COLO668 (cell line): Measurements from ENCODE around the gene EBF4.

Experiments used
- DNase-seq: peaks from one replicate; lab custom pipeline; 2025; ENCODE audit not compliant: unreplicated experiment; lab: John Stamatoyannopoulos, UW

EBF4 gene, protein sequence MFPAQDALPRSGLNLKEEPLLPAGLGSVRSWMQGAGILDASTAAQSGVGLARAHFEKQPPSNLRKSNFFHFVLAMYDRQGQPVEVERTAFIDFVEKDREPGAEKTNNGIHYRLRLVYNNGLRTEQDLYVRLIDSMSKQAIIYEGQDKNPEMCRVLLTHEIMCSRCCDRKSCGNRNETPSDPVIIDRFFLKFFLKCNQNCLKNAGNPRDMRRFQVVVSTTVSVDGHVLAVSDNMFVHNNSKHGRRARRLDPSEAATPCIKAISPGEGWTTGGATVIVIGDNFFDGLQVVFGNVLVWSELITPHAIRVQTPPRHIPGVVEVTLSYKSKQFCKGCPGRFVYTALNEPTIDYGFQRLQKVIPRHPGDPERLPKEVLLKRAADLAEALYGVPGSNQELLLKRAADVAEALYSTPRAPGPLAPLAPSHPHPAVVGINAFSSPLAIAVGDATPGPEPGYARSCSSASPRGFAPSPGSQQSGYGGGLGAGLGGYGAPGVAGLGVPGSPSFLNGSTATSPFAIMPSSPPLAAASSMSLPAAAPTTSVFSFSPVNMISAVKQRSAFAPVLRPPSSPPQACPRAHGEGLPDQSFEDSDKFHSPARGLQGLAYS

DNA sequence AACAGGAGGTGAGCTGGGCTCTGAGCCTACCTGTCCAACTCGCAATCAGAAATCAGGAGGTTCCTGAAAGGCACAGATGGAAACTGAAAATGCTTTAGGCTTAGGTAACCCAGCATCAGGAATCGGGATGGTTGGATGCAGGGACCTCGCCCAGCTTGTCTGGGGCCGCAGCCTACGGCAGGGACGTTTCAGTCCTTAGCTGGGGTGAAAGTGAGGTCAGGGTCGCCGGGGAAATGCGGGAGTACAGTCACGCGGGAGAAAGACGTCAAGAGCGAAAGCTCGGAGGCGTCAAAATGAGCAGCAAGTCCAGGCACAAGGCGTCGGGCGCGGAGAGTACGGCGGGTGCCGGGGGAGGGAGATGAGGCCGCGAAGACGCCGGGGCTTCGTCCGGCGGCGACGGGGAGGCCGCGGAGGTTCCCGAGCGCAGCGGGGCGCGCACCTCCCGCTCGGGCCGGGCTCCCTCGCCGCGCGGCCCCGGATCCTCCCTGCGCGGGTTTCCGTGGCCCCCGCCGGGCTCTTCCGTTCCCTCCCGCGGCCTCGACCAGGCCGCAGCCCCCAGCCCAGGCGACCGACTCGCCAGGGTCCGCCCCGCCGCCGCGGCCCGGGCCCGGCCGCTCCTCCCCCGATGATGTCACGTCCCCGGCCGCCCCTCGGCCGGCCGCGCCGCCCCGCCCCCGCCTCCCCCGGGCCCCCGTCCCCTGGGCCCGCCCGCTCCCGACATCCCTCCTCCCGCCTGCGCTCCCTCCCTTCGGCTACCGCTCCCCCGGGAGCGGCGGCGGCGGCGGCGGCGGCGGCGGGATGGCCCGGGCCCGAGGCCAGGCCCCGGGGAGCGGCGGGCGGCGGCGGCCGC is at the start of gene EBF4:
Gene EBF4 (plus strand): TSS at position 745 of the 850 bp plus-strand sequence. CDS start 866 bp downstream, outside the sequence.
- peak; percentile 53 for DNase-seq

DNA sequence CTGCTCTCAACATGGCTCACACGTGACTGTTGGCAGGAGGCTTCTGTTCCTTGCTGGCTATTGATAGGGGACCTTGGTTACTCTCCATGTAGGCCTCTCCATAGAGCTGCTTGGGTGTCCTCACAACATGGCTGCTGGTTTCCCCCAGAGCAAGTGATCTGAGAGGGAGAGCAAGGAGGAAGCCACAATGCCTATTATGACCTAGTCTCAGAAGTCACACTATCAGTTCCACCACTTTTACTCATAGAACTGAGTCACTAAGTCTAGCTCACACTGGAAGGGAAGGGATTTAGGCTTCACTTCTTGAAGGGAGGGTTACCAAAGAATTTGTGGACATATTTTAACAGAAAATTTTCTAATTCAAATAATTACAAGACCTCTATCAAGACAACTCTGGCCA is 48.9 kb upstream of the EBF4 start:
- DNase-seq = no peak

DNA sequence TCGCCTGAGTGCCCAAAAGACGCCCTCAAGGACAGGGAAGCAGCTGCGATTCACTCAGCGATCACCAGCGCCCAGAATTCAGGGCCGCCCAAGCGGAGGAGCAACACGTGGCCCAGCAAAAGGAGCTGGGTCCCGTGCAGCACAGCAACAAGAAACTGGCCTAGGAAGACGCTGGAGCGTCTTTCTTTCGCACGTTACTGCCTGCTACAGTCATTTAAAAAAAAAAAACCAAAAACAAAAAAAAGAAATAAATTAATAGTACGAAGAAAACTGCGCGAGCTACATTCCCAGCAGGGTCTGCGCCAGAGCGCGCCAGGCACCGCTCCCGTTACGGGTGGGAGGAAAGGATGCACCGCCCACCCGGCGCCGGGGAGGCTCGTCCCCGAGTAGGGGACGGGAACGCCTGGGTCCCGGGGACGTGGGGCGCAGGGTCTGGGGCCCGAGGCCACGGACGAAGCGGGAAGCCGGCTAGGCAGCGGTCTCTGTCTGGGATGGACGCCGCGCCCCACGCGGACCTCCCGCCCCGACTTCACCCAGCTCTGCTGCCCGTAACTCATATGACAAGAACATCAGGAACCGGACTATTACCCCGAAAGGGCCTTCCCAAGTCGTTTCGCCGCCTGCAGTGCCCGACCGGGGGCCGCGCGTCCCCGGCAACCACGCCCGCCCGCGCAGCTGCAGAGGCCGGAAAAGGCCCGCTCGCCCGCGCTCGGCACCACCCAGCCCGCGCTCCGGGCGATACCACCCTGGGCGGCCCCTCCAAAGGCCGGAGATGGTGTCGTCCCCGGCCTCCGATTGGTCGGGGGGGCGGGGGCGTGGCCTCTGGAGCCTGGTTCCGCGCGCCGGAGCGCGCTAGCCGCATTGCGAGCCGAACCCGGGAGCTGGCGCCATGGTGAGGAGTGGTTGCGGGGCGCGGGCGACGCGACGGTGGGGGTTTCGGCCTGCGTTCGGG is 40.5 kb upstream of the EBF4 start, which contains the start of gene NOP56:
Gene NOP56 (plus strand): TSS at position 861 of the 952 bp plus-strand sequence. CDS start 29 bp downstream, at position 890.
- peak; percentile 99 for DNase-seq

DNA sequence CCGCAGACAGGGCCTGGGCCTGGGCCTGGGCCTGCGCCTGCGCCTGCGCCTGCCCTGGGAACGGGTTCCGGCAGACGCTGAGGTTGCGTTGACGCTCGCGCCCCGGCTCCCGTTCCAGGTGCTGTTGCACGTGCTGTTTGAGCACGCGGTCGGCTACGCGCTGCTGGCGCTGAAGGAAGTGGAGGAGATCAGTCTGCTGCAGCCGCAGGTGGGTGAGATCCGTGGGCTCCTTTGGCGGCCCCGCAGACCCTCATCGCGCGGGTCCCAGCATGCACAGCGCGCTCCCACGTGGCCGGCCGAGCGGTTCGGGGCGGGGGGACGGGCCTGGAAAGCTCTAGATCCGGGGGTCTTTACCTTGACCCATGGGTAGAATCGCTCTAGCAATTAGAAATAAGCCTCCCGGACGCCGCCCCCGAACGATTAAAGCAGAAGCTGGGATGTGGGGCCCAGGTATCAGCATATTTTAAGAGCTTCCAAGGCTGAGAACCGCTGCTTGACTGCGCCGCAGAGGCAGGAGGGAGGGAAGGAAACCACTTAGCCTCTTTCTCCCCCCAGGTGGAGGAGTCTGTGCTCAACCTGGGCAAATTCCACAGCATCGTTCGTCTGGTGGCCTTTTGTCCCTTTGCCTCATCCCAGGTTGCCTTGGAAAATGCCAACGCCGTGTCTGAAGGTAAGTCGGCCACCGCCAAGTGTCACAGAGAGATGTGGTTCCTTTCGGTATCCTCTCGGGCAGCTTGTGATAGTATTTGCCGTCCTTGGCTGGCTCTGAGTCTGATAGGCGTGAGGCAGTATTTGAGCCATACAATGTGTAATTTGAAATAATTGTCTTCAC is 39.6 kb upstream of the EBF4 start:
- peak; percentile 84 for DNase-seq

DNA sequence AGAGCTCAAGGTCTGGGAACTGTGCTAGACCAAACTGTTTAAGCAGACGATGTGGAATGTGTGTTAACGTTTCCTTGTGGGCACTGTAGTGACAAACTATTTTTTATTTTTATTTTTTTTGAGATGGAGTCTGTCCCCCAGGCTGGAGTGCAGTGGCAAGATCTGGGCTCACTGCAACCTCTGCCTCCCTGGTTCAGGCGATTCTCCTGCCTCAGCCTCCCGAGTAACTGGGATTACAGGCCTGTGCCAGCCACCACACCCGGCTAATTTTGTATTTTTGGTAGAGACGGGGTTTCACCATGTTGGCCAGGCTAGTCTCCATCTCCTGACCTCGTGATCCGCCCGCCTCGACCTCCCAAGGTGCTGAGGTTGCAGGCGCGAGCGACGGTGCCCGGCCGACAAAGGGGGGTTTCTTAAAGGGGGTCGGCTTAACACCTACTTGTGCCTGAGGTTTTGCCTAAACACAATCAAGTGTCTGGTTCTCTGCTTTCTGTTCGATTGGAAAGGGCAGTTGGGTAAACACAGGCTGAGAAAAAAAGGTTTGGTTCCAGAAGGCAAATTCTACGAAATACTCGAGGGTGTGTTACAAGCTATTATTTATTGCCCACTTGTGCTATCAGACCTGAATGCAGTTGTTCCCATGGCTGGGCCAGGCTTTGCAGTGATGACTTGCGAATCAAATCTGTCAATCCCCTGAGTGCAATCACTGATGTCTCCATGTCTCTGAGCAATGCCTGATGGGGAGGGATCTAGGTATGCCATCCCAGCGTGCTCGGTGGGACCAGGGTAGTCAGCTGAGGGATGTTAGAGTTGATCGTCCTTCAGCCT is 38.8 kb upstream of the EBF4 start:
- DNase-seq = no peak

DNA sequence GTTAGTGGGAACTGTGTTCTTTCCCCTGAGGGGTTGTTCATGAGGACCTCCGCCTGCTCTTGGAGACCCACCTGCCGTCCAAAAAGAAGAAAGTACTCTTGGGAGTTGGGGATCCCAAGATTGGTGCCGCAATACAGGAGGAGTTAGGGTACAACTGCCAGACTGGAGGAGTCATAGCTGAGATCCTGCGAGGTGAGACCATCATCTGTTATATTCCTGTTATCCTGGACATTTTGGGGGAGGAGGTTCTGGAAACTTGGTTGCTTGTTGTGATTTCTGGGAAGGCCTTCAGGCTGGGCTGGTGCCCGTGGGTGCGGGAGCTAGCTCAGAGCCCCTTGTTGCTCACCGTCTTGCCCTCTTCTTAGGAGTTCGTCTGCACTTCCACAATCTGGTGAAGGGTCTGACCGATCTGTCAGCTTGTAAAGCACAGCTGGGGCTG is 38.2 kb upstream of the EBF4 start:
- DNase-seq = no peak

DNA sequence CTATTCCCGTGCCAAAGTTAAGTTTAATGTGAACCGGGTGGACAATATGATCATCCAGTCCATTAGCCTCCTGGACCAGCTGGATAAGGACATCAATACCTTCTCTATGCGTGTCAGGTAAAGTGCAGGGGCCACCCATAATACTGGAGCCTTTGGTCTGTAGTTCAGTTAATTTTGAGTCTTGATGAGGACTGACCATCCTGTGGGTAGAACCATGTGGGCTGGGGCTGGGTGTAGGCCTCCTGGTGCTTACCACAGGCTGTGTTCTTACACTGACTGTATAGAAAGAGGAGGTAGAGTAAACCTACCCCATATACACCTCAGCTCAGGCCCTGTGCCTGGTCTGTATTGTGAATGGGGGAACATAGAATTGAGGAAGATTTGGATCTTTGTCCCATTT is 37.7 kb upstream of the EBF4 start:
- DNase-seq = no peak

DNA sequence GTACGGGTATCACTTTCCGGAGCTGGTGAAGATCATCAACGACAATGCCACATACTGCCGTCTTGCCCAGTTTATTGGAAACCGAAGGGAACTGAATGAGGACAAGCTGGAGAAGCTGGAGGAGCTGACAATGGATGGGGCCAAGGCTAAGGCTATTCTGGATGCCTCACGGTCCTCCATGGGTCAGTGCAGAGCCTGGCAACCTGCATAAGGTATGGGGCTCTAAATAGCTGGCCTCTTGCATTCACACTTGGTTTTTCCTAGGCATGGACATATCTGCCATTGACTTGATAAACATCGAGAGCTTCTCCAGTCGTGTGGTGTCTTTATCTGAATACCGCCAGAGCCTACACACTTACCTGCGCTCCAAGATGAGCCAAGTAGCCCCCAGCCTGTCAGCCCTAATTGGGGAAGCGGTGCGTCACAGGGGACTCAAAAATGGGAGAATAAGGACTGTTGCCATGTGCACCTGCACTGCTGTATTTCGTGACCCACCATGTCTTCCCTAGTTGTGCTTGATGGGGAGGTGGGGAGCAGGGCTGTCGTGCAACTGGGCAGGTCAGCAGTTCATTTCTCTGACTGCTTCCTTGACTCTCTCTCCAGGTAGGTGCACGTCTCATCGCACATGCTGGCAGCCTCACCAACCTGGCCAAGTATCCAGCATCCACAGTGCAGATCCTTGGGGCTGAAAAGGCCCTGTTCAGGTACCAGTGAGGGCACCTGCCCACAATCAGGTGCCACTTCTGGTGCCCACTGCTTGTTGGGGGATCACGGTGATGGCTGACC is 37.1 kb upstream of the EBF4 start:
- DNase-seq = no peak

DNA sequence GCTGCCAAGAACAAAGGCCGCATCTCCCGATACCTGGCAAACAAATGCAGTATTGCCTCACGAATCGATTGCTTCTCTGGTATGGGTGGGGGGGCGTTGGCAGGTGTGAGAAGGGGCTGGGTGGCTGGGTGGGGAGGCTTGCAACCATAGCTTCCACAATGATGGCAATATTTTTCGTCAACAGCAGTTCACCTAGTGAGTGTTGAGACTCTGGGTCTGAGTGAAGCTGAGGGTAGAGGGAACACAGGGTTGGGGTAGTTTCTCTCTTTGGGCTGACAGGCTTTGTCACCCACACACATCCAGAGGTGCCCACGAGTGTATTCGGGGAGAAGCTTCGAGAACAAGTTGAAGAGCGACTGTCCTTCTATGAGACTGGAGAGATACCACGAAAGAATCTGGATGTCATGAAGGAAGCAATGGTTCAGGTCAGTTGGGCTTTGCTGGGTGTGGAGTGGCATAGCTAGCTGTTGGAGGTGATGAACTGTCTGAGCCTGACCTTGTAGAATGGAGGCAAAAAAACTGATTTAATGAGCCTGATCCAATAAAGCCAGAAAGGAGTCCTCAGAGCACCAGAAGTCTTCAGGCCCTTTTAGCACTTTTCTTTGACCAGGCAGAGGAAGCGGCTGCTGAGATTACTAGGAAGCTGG is 36.0 kb upstream of the EBF4 start:
- DNase-seq = no peak

DNA sequence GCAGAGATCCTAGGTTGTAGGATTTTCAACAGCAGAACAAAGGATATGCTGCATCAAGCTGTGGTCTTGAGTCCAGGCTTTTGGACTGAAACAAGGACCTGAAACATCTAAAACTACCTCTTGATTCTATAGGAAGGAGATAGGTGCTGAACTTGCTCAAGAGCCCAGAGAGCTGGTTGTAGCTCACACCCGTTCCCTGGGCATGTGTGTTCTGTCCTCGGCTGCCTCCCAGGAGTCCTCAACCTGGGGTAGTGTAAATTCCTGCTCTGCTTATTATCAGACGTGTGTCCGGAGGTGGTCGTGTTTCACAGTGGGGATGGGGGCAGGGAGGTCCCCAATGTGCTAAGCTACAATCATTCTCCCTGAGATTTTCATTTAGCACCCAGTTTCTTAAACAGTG is 35.3 kb upstream of the EBF4 start:
- no peak for DNase-seq

DNA sequence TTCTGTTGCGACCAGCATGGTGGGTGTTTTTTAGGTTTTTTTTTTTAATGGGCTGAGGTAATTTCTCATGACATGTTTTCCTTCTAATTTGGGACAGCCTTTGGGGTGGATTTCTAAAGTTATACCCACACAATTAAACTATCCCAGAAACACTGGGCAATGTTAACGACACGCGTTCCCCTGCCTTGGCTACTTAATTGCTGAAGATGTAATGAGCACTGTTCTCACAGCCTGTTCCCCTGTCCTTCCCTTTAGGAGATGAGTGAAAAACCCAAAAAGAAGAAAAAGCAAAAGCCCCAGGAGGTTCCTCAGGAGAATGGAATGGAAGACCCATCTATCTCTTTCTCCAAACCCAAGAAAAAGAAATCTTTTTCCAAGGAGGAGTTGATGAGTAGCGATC is 34.9 kb upstream of the EBF4 start:
- DNase-seq = no peak

DNA sequence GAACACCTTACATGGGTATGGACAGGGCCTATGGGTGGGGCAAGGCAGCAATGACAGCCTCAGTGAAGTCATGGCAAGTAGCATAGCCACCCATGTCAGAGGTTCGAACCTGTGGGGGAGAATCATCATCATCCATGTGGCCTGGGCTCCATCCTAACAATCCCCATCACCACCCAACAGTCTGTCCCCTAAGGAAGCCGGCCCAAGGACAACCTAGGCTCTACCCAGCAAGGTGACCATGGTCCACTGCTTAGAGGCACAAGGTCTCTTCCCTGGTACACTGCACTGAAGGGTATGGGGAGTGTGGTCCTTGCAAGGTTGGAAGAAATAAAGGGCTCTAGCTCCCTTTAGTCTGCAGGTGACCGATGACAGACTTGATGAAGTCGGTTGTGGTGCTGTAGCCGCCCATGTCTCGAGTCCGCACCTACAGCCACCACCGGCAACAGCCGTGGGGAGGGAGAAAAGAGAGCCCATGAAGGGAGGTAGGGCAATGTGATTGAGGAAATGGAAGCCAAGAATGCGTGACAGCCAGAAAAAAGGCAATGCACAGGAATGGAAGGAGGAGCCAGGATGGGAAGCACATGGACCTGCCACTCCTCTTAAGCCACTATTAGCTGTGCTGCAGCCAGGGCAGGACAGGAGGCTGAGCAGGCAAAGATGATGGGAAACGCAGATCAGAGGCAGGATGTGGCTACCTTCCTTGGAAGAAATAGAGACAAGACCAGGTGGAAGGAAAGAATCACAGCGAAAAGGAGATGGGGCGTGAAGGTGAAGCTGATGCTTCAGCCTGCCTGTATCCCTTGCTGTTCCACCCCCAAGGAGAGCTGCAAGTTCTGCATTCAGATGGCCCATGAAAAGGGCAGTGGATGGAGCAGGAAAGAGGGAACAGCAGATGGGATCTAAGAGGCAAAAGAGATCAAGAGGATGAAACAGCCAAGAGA is 33.9 kb upstream of the EBF4 start:
- DNase-seq = no peak

DNA sequence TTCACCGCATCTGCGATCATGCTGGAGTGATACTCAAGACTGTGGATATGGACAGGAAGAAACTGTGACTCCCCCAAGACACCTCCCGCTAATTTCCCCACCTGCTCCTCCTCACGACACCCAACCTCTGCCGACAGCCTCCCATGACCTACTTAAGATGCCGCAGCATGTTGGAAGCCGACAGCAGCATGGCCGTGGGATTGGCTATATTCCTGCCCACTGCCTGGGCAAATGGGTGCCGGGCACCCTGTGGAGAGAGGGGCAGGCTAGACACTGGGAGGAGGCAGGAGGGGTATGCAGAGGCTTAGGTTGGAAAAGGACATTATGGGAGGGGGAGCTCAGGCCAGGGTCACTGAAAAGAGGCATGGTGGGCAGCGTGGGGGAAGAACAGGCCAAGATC is 33.0 kb upstream of the EBF4 start:
- no peak for DNase-seq

DNA sequence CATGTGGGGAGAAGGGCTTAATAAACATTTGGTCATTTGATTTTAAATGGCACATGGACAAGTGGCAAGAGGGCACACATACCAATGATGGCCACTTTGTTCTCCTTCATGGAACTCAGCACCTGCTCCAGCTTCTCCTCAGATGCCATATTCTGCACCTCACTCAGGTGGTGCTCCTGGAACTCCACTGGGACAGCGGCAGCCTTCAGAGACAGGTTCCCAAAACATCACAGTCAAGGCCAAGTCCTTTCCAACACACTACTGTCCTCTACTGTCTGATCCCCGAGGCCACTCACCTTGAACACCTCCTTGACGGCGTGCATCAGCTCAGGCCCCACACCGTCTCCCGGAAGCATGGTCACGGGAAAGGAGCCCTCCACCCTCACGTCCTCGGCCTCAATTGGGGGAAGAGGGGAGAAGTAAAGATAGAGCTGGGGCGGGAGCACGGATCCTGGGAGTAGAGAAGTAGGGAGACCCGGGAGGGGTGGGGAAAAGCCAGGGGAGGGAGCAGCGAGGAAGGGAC is 29.2 kb upstream of the EBF4 start:
- no peak for DNase-seq

DNA sequence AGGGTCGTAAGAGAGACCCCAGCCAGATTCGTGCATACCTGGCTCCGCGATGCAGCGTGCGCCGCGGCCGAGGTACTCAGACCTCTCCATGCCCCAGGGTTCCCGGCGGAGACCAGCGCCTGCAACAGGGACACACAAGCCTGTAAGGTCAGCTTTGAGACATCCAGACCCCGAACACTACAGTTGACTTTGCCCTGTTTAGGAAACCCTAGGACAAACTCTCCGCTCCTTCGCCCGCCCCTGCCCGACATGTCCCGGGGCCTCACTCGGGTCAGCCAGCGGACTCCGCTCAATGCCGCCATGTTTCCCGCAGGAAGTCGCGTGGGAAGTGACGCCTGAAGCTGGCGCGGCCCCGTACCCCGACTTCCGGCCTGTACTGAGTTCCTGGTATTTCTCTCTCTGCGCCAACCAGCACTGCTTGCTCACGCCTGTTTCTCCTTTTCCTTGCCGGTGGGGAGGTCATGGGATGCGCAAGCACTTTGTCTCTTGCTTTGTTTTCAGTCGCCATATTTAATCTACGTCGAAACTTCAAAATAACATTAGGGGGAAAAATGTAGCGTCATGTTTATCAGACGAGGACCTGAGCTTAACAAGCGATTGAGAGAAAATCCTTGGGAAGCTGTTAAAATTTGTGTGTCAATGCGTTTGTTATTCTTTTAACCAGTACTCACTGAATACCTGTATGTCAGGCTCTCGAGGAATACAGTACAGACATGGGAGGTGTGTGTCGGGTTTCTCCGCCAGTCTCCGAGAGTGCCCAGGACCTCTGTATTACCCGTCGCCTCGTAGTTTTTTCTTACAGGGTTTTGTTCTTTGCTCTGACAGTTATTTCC is 28.5 kb upstream of the EBF4 start, which contains the start of gene IDH3B:
Gene IDH3B (minus strand): TSS at position 330 of the 833 bp plus-strand sequence. CDS start 28 bp downstream, at position 302.
- DNase-seq = peak; percentile 91
